HG03060 (cell line): ENCODE results near the gene CD320.
"Not testable (repeated sequence)": the region's sequence is repeated elsewhere in the genome, so short reads cannot be mapped to it uniquely, and the experiment has no call there.

ENCODE experiments used
- ATAC-seq: cut with Tn5 transposase; IDR thresholded peaks from one replicate; pipeline ENCODE4 v1.9.1; 2021; ENCODE audit warnings: low read depth, moderate number of reproducible peaks; ENCODE audit not compliant: unreplicated experiment

Gene CD320

GRCh38 chr19:8307965-8308866 lies at the start of gene CD320:
Gene CD320 (minus strand): TSS chr19:8308358. CDS start chr19:8308290, 68 bp downstream.
- no peak for ATAC-seq

DNA sequence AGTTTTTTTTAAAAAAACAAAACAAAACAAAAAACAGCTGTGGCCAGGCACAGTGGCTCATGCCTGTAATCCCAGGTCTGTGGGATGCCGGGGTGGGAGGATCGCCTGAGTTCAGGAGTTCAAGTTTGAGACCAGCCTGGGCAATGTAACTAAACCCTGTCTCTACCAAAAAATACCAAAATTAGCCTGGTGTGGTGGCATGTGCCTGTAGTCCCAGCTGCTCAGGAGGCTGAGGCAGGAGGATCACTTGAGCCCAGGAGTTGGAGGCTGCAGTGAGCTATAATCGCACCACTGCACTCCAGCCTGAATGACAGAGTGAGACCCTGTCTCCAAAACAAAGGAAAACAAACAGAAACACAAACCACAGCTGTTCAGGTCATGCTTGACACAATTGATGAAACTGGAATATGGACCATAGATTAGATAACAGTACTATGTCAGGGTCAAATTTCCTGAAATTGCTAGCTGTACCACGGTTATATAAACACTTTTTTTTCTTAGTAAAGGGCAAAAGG lies 48.9 kb upstream of the CD320 start:
- no peak for ATAC-seq

- no peak for ATAC-seq
Observed at GRCh38 chr19:8355631-8356402, 47.7 kb upstream of the CD320 start.

- ATAC-seq = not testable (repeated sequence)
Observed at GRCh38 chr19:8352845-8353244, 44.7 kb upstream of the CD320 start.

DNA sequence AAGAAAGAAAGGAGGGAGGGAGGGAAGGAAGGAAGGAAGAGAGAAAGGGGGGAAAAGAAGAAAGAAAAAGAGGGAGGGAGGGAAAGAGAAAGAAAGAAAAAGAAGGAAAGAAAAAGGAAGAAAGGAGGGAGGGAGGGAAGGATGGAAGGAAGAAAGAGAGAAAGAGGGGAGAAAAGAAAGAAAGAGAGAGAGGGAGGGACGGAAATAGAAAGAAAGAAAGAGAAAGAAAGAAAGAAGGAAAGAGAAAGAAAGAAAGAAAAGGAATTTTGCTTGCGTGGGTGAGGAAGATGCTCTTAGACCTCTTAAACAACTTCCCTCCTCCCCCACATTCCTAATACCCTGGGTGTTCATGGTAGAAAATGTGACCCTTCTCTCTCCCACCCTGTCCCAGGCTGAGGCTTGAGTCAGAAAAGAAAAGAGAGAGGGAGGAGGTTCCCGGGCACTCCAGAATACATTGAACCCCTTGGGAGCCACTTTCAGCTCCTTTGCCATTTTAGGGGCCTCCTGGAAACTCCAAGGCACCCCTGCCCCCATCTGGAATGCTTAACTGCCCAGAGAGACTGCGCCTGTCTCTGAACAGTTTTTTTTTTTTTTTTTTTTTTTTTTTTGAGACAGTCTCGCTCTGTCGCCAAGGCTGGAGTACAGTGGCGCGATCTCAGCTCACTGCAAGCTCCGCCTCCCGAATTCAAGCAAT lies 44.1 kb upstream of the CD320 start:
- no peak for ATAC-seq

GRCh38 chr19:8349629-8350372 lies 41.6 kb upstream of the CD320 start:
- ATAC-seq = not testable (repeated sequence)

DNA sequence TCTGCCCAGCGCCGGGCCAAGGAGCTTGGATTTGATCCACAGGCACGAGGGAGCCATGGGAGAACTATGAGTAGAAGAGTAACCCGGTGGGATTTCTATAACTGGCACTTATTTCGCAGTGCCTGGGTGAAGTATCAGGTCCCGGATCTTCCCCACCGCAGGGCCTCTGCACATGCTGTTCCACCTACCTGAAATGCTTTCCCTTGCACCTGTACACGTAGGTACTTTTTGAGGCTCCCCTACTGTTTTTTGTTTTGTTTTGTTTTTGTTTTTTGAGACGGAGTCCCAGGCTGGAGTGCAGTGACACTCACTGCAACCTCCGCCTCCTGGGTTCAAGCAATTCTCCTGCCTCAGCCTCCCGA lies 35.3 kb upstream of the CD320 start:
- no peak for ATAC-seq

GRCh38 chr19:8342684-8343482 lies 34.7 kb upstream of the CD320 start, which contains the start of gene KANK3:
Gene KANK3 (minus strand): TSS chr19:8343262. CDS start chr19:8337828, 5,434 bp downstream.
- ATAC-seq = no peak

DNA sequence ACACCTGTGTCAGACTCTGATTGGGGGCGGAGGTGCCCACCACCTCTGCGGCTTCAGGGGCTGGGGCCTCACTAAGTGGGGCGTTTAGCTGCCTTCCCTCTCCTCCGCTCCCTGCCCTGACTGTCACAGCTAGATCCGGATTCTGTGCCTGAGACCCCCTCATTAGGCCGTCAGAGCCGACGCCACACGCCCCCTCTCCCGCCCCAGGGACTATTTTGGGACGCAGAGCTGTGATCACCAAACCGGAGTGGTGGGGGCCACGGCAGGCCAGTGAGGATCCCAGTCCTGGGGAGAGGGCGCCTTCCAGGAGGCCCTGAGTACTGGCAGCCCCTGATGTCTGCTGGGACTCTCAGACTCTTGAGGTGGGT lies 34.1 kb upstream of the CD320 start:
- ATAC-seq = no peak

- not testable (repeated sequence) for ATAC-seq
Observed at GRCh38 chr19:8341504-8341903, 33.3 kb upstream of the CD320 start.

GRCh38 chr19:8340341-8341096 lies 32.4 kb upstream of the CD320 start:
- ATAC-seq = no peak

GRCh38 chr19:8338835-8339234 lies 30.7 kb upstream of the CD320 start:
- no peak for ATAC-seq

GRCh38 chr19:8337728-8338127 lies 29.6 kb upstream of the CD320 start:
- ATAC-seq = no peak

DNA sequence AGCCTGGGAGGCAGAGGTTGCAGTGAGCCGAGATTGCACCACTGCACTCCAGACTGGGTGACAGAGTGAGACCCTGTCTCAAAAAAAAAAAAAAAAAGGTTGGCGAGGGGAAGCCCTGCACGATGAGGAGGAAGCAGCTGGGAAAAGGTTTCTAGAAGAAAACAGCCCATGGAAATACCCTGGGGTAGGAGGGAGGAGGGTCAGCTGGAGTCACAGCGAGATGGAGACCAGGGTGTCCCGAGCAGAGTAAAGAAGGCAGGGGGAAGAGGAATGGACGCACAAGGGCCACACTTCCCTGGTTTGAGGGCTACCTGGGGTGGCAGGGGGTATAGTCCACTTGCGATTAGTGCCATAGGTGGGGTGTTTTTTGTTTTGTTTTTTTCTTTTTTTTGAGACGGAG lies 28.5 kb upstream of the CD320 start:
- ATAC-seq = no peak

- ATAC-seq = no peak
Observed at GRCh38 chr19:8336072-8336569, 28.0 kb upstream of the CD320 start.

GRCh38 chr19:8335343-8336071 lies 27.3 kb upstream of the CD320 start:
- ATAC-seq = no peak

GRCh38 chr19:8334458-8335342 lies 26.5 kb upstream of the CD320 start:
- no peak for ATAC-seq
